Posterior vena cava (tissue), 2 donors: ENCODE data around the gene BARX1. TPM values are rescaled to one million over a fixed set of nuclear protein-coding genes. Genes with fewer than 3 reads are reported as not detected.

ENCODE experiments used
- DNase-seq: peaks from one replicate; pipeline ENCODE4 v3.0.0-alpha.2; 2020; ENCODE audit warnings: low spot score
- intact Hi-C, 2 donors: fragments of 100-400 bp; cut with DNase I; formaldehyde crosslinking; loops; one replicate each; pipeline versions ENCODE4 v1.14.1 to v1.14.2; 2022 to 2023
- total RNA-seq, 2 donors: library from RNA; stranded (reverse); fragmentation: NEBNext Ultra II Directional; extraction: Animal tissue kit (Norgen Biotek cat#: 25700); gene quantifications; one replicate each; pipeline ENCODE4 v1.2.1, GENCODE V29; 2021
- donor health status: DM: yes; HTN: yes; CAD: no.
- donor health status: DM: yes; HTN: yes; CAD: no.

BARX1 gene
- total RNA-seq, 2 donors from 2014 or later, result not detected

GRCh38 chr9:93955981-93956784 lies 1.0 kb upstream of the BARX1 start:
- peak; percentile 34 for DNase-seq
- intact Hi-C loops, result no loop called here

- intact Hi-C loops, result no loop called here
These were observed 607 bp downstream of the BARX1 start for GRCh38 chr9:93954434-93955061.

GRCh38 chr9:93953496-93954433 lies 1.4 kb downstream of the BARX1 start:
- intact Hi-C loops, result no loop called here
- no peak for DNase-seq

More at GRCh38 chr9:93954434-93955061, 607 bp downstream of the BARX1 start:
- no peak for DNase-seq

- intact Hi-C loops, result no loop called here
- peak; percentile 64 for DNase-seq
These were observed 2.2 kb downstream of the BARX1 start for GRCh38 chr9:93952784-93953495.

- DNase-seq, result no peak
- intact Hi-C loops, result no loop called here
These were observed 2.9 kb downstream of the BARX1 start for GRCh38 chr9:93952119-93952783.

- intact Hi-C loops, result no loop called here
- DNase-seq, result no peak
These were observed 3.5 kb downstream of the BARX1 start for GRCh38 chr9:93951655-93952118.

- intact Hi-C loops, result loop anchor here in 1 of 2 donors (1.0 kb wide), 1 partner anchor 150 kb away; no protein-coding TSS in a partner anchor
- peak; percentile 83 for DNase-seq
These were observed 4.2 kb downstream of the BARX1 start for GRCh38 chr9:93950619-93951601.

- intact Hi-C loops, result loop anchor here in 1 of 2 donors (1.0 kb wide), 1 partner anchor 149 kb away; no protein-coding TSS in a partner anchor
- DNase-seq, result peak; percentile 17
These were observed 5.3 kb downstream of the BARX1 start for GRCh38 chr9:93949694-93950449.

GRCh38 chr9:93949073-93949693 lies 6.0 kb downstream of the BARX1 start:
- intact Hi-C loops, result no loop called here
- DNase-seq, result peak; percentile 52

- intact Hi-C loops, result no loop called here
- DNase-seq, result no peak
These were observed 6.6 kb downstream of the BARX1 start for GRCh38 chr9:93948441-93949072.

GRCh38 chr9:93947409-93948070 lies 7.6 kb downstream of the BARX1 start:
- DNase-seq, result no peak
- intact Hi-C loops, result no loop called here

- no peak for DNase-seq
- intact Hi-C loops, result no loop called here
These were observed 8.8 kb downstream of the BARX1 start for GRCh38 chr9:93946338-93946712.

GRCh38 chr9:93945400-93946337 lies 9.5 kb downstream of the BARX1 start:
- no peak for DNase-seq

GRCh38 chr9:93944011-93944410 lies 11.1 kb downstream of the BARX1 start:
- no peak for DNase-seq
- intact Hi-C loops, result no loop called here

More at GRCh38 chr9:93945400-93946337, 9.5 kb downstream of the BARX1 start:
- intact Hi-C loops, result no loop called here
